GM12891 (cell line): Measurements from ENCODE around the gene PABPC3.

ENCODE experiments used
- POLR2A ChIP-seq: IDR thresholded peaks from 2 replicates; pipeline ENCODE4 v1.6.1; 2011; ENCODE audit warnings: low read depth, low read length, control low read depth
- POLR2AphosphoS5 ChIP-seq: IDR thresholded peaks from 2 replicates; pipeline ENCODE4 v1.6.1; 2011; ENCODE audit warnings: low read depth, low read length, control low read depth

DNA sequence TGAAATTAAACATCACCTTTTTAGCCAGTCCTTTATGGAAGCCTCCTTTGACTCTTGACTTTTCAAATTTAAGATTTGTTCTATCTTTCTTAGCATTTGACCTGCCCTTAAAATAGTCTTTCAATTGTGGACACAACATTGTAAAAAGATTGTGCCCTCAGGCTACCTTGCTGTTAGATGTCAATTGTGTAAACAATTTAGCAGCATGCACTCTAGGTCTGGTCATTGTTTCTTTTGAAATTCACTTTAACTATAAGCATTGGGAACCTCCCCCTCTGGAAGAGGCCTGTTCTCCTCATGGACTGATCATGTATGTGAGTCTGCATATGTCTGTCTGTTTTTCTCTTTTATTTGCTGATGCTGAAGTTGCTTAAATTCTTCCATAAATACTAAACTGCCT lies 31.5 kb upstream of the PABPC3 start:
- TF ChIP-seq POLR2A (no peak), POLR2AphosphoS5 (no peak)
